Endometrium (tissue), 2 donors: Measurements from ENCODE around the gene VPS8.

Experiments used
- FAIRE-seq: peaks from 2 replicates; lab custom pipeline; 2012; peaks lifted over from hg19 to GRCh38; lab: Jason Lieb, UNC
- donor health status: control.
- donor health status: control.

Gene VPS8

DNA sequence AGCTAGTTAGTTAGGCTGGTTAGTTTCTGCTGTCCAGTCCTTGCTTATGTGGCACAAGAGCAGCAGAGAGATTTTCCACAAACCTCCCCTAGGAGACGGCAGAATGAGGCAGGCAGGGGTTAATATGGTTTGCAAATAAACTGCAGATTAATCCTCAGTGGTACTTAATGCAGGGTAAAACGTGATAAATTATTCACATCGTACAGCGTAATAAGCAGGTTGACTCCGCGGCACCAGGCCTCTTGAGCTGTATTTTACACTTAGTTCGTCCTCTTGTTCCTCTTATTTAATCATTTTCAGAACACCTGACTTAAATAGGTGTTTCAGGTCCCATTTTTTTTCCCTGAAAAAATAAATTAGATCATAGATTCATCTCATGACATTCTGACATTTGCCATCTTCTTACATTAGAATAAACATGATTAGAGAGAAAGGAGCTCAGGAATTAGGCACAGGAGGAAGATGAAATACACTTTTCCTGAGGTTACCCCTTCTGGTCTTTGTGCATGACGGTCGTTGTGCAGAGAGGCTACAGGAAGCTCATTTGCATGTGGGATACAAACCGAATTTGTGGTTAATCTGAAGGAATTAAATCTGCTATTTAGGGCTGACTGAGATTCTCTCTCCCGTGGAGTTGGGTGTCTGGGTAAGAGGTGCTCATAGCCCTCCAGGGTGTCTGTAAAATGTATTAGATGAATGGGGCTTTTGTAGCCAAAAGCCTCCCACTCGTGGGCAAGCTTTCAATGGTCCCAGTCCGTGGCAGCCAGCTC is 27.1 kb upstream of the VPS8 start:
- FAIRE-seq, result no peak

DNA sequence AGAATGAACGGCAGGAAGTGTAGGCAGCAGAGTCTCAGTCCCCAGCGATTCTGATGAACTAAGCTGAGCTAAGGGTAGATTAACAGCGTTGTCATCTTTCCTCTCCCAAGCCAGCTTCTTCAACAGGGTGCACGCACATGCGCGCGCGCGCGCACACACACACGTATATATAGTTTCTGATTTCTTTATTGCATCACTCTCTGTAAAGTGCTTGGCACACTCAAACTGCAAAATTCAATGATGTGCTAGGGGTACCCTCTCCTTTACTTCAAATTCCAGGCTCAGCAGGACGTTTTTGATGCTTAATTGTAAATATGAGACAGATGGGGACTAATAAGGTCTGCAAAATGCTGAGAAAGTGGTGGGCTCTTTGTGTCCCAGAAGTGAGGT is 26.1 kb upstream of the VPS8 start:
- FAIRE-seq, result no peak

DNA sequence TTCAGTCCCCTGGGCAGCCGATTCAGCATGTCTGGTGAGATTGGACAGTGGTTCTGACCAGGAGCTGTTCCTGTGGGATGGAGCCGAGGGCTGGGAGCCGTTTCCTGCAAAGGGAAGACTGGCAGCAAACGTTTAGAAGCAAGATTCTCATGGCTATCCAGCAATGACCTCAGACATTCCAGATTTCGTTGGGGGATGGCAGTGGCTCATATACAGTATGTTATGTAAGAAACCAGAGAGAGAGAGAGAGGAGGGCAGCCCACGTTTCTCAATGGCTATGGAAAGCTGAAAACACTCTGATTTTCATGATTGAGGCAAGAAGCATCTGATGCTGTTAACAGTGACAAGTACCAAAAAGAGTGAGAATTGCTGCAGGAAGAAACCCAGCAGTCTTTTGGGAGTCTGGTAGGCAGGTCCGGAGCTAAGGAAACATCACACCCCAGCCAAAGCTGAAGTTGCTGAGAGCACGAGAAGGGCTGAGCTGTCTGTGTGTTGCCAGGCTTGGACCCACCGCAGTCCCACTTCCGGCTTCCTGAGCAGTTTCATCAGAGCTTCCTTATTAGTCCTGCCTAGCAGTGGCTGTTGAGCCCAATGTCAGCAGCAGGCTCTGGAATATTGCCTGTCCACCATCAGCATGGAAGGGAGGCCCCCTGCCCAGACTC is 25.6 kb upstream of the VPS8 start:
- FAIRE-seq, result no peak

DNA sequence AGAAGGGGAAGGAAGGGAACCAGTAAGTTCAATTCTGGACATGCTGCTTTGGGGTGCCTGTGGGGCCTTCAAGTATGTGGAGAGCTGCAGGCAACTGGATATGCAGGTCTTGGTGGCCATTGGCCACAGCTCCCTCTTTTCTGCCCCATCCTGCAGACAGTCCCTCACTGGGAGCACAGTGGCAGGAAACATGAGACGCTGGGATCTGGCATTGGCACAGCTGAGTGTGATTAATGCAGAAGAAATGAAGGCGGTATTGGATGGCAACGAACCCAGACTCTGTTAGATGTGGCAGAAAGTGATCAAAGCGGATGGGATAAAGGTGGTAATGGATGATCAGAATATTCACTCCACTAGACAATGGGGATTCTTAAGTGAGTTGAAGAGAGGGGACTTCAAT is 23.2 kb upstream of the VPS8 start:
- FAIRE-seq, result no peak

DNA sequence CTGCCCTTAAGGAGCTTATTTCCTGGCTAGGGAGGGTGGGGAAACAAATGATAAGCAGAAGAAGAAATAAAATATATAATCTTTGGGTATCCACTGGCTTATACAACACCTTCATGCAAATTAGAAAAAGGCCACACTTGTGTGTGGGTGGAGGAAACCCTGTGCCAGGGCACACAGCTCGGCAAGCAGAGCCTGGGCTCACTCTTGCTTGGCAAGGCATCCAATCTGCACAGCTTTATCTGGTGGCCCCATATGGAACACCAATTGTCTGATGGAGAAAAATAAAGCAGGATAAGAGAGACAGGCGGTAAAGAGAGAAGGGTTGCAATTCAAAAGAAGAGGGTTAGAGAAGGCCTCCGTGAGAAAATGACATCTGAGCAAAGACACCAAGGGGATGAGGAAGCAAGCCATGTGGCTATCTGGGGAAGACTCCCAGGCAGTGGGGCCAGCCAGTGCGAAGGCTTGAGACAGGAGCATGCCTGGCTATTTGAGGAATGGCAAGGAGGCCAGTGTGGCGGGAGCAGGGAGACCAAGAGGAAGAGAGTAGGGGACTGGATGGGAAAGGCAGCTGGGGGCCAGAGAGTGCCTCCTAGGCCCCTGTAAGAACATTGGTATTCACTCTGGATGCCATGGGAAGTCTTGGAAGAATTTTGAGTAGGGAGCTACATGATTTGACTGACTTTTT is 22.5 kb upstream of the VPS8 start:
- FAIRE-seq, result no peak

DNA sequence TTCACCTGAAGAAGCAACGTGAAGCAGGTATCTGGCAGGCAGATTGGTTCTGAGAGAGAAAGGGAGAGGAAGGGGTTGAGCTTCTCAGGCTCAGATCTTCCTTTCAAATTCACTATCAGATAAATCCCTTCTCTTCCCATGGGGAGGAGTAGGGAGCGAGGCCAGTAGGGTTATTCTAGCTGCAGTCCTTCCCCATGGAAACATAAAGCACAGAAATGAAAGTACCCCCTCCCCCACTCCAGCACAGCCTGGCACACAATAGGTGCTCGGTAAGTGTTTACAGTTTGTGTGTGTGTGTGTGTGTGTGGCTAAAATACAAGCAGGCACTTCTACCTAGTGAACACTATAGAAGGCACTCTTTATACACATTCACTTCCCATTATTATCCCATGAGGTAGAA is 20.8 kb upstream of the VPS8 start:
- FAIRE-seq, result no peak

DNA sequence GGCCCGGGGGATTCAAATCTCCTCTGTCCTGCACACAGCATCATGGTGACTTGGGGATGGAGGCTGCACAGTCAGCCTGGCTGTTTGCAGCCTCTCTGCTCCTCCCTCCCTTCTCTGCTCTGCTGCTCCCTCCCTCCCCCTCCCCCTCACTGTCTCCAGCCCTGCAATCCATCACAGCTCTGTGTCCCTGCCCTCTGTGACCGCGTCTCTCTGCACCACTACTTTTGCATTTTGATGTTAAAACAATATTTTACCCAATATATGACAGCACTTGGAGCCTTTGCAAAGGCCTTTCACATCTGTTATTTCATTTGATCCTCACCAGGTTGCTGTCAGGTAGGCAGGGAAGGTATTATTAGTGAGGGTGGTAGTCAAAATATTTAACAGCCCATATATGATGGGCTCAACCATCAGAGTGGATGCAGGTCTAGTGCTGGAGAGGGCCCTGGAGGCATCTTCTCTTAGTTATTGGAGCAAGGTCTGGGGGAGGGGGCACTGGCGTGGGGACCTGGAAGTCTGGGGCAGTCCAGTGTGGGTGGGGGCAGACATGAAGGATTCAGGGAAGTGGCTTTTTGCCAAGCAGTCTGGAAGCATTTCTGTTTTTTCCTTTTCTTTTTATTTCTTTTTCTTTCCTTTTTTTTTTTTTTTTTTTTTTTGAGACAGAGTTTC is 16.3 kb upstream of the VPS8 start:
- FAIRE-seq, result no peak

DNA sequence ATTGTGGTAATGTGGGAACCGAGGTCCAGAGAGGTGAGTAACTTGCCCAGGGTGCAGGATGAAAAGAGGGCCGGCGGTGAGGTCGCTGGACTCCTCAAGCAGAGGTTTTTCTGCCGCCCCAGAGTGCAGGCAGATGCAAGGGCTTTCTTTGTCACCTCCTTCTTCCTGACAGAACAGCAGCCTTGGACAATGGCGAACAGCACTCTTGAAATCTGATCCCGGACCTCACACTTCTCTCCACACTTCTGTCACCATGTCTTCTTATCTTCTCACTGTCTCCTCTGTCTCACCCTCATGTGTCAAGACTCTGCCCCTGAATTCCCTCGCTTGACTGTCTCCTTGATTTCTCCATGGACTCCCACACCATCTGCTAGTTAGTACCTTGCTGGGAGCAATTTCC is 15.4 kb upstream of the VPS8 start:
- FAIRE-seq, result no peak

DNA sequence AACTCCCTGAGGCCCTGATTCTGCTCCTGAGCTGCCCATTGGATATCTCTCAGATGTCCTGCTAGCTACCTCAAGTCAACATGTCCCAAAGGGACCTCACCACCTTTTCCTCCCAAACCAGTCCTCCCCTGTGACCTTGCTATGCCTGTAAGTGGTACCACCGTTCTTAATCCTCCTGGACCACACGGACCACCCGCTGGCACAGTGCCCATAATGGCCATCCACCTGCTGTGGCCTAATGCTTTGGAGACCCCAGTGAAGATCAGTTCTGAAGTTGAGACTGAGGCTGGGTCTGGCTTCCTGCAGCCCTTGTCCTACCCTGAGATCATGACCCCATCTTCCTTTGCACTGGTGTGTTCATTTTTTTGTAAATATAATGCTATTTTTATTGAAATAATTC is 15.0 kb upstream of the VPS8 start:
- FAIRE-seq, result no peak

DNA sequence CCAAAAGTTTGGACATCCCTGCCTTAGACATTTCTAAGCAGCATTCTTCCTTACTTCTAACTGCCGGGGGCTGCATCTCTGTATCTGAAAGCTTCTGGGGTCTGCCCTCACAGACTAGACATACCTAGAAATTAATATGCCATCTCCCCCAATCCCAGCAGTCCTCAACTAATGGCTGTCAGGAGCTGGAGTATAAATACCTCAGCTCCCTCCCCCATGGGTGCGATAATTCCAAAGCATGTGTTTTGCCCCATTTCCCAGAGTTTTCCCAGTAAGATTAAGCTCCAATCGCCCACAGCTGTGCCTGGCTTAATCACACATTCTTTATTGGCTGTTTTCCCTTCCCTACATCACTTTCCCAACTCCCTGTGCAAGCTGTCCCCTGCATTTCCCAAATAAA is 13.8 kb upstream of the VPS8 start:
- no peak for FAIRE-seq

DNA sequence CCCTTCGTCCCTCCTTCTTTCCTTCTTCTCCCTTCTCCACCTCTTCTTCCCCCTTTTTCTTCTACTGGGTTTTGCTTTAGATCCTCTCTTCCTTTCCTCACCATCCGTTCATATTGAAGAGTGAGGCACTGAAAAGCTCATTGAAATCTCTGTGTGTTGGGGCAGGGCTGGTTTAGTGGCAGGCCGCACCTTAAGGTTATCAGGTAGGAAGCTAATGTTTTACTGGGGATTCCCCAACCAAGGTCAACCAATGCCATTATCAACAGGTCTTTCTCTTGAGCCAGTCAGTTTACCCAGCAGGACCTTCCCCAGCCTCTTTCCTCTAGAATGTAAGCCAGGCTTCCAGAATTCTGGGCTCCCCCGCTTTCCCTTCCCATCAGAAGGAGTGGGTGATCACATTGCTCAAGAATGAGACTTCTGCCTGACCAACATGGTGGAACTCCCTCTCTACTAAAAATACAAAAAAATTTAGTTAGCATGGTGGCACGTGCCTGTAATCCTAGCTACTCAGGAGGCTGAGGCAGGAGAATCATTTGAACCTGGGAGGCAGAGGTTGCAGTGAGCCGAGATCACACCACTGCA is 11.5 kb upstream of the VPS8 start:
- no peak for FAIRE-seq

DNA sequence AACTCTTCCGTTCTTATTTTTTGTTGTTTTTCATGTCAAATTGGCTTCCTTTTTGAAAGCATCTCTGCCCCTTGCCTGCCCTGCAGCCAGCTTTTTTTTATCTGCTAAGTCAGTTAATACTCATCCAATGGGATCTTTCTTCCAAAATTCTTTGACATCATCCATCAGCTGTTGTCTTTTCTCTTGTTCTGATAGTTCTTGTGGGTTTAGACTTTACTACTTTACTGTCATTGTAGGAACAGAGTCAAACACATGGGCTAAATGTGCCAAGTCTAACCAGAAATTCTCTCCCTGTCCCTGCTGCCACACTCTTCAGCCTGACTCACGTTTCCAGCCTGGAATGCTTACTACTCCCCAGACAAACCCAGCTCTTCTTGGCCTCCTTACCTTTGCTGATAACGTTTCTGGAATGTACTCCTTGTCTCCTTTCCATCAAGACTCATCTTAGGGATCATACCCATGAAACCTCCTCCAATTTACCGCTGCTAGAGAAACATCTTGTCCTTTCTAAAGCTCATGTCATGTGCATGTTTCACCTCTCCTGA is 10.7 kb upstream of the VPS8 start:
- no peak for FAIRE-seq

DNA sequence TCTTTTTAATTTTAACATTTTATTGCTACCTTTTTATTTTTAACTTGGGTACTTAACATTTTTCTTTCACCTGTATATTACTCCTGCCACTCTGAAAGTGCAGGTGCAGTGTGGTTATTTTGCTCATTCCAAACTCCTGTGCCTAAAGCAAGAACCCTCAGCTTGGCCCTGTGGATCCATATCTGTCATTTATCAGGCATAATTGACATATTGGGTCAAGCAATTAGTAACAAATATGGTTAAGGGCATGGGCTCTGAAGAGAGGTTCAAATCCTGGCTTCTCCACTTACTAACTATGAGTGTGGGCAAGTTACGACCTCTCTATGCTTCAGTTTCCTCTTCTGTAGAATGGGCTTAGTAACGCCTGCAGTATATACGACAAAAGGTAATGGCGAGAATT is 9.8 kb upstream of the VPS8 start:
- no peak for FAIRE-seq

DNA sequence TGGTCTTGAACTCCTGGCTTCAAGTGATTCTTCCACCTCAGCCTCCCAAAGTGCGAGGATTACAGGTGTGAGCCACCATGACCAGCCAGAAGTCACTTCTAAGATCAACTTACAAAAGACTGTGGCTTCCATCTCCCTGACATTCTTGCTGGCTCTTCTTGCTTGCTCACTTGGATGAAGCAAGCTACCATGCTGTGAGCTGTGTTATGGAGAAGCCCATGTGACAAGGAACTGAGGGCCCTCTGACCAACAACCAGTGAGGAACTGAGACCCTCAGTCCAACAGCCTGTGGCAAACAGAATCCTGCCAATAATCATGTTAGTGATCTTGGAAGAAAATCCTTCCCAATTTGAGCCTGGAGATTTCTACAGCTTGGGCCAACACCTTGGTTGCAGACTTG is 7.2 kb upstream of the VPS8 start:
- no peak for FAIRE-seq

DNA sequence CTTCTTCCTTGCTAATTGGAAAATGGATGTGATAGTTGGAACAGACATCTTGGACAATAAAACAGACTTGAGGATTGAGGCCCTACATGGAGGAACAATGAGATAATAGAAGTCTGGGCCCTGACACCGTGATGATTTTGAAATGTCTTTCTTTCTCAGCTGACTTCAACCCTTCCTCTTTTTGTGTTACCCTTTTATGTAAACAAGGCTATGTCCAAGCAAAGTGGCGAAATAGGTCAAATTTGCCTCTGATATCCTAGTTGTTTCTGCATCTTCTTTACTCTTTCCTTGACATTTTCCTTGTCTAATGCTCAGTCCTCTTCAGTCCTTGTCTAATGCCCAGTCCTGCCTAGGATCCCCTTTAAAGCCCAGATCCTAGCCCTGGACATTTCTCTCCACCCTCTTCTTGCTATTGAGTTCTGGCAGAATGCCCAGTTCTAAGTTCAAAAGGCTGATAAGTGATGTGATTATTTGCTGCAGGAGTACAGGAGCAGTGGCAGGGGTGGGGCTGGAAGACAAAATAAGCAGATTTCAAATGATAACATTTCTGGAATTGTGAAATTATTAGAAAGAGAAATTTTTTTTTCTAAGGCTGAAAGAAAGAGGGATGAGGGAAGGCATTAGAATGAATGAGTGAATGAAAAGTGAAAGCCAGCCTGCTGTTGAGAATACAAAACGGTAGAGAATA is 6.5 kb upstream of the VPS8 start:
- FAIRE-seq, result no peak

DNA sequence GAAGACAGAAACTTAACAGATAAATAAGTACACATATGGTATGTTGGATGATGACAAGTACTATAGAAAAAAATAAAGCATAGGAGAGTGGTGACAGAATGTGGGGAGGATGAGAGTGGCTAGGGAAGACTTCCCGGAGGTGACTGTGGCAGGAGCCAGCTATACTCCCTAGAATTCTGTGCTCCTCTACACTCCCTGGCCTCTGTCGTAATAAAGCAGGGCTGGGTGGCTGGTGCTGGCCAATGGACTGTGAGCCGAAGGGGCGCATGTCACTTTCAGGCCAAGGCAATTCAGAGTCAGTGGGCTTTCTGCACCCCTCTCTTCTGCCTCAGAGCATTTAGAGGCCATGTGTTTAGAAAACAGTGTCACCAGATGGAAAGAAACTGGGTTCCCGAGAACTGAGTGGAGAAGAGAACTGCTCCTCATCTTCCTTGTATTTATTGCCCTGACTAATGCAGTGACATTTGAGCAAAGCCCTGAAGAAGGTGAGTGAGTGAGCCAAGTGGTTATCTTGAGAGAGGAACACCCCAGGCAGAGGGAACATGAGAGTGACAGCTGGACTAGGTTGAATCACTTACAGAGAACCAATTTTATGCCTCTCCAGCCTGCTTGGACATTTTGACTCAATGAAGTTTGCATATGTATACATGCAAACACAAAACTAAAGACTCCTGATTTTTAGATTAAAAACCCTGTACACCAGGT is 5.2 kb upstream of the VPS8 start:
- no peak for FAIRE-seq

DNA sequence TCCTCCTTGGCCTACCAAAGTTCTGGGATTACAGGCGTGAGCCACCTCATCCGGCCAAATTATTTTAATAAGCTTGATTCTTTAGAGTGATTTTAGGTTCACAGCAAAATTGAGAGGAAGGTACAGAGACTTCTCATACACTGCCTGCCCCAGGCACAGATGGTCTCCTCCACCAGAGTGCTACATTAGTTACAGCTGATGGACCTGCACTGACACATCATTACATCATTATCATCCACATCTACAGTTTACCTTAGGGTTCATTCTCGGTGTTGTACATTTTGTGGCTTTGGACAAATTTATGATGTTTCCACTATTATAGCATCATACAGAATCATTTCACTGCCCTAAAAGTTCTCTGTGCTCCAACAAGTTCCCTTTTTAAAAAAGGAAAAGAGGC is 4.4 kb upstream of the VPS8 start:
- no peak for FAIRE-seq

DNA sequence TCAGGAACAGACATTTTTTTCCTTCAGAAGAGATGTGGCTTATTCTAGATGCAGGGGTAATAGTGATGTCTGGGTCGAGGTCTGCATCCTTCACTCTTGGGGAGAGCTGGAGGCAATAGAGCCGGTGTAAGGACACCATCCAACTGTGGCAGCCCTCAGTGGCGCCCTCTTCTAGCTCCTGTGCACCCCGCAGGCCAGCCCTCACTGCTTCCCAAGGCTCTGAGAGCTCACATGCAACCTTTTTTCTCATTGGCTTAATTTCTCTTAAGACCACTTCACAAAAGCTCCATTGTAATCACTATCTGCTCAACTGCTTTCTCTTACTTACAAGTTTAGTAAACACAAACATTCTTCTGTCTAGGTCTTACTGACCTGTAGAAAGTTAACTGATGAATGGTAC is 3.9 kb upstream of the VPS8 start:
- no peak for FAIRE-seq

DNA sequence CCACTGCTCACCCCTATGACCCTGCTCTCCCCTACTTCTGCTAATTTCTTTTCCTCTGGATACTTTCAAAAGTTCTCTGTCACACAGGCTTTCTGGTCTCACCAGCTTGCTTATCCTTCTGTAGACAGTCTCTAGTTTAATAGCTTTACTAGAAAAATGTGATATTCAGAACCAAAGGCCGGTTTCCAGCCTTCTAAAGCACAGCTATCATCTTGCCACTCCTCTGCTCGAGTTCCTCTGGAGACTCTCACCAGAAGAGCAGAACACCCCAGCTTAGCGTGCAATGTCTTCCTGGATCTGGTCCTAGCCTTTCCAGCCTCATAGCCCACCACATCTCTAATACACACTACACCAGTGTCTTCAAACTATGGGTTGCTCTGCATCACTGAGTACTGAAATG is 1.8 kb upstream of the VPS8 start:
- no peak for FAIRE-seq

DNA sequence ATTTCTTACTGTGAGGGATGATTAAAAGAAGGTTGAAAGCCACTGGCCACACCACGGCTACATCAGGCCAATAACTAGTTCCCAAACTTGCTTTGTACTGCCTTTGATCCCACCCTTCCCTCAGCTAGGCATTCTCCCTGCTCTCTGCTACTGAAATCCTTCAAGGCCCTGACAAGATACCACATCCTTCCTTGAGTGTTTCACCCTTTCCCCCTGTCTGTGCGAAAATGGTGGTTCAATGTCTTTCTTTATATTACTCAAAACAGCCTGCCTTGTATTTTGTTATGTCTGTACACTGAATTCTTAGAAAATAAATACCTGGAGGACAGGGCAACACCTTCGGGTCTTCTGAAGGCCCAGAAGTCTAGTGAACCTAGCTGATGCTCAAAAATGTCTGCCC is 932 bp upstream of the VPS8 start:
- no peak for FAIRE-seq

DNA sequence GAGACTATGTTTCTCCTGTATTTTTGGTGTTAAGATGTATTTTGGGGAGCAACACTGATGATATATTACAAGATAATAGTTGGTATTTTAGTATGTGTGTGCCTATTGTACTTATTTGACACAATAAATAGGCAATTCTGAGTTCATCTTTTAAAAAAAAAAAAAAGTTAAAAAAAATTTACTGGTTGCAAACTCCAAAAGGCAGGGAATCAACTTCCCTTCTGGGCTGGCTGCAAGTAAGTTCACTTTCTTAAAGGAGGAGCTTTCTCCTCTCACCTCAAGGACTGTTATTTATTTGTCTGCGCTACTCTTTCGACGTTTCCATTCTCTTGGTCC is 335 bp upstream of the VPS8 start:
- no peak for FAIRE-seq
